NOMO-1 treated with DMSO at 0.1 percent for 48 hours (cell line): ENCODE results near the gene PSMD2.

Source experiments
- DNase-seq: peaks from one replicate; lab custom pipeline; 2025; ENCODE audit not compliant: unreplicated experiment; lab: John Stamatoyannopoulos, UW

Gene PSMD2

DNA sequence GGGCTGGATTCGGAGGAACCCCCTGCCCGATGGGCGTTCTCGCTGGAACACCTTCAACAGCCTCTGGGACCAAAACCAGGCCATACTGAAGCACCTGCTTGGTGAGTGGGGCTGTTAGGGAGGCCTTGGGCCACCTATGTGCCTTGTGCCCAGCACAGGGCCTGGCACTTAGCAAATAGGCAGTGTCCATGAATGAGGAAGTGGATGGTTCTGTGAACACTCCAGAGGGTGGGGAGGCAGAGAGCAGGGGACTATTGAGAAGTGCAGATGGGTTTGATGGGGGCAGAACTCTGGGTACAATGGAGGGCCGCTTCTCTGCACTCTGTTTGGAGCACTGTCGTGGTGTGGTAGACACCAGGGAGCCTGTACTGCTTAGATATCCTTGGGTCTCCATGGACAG, 21.7 kb upstream of the PSMD2 start:
- no peak for DNase-seq

DNA sequence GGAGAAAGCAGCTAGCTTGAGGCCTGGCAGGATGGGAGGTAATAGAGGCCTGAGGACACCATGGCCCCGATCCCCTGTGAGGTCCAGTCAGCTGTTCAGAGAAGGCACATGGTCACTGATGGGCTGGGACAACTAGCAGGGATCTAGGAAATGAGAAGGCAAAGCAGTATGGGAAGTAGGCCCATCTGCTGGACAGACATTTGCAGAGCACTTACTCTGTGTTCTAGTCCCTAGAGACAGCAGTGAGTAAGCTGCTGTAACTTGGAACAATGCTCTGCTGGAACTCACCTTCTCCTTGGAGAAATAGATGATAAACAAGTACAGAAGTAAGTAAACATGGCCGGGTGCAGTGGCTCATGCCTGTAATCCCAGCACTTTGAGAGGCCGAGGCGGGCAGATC, 16.1 kb upstream of the PSMD2 start:
- DNase-seq, result no peak

DNA sequence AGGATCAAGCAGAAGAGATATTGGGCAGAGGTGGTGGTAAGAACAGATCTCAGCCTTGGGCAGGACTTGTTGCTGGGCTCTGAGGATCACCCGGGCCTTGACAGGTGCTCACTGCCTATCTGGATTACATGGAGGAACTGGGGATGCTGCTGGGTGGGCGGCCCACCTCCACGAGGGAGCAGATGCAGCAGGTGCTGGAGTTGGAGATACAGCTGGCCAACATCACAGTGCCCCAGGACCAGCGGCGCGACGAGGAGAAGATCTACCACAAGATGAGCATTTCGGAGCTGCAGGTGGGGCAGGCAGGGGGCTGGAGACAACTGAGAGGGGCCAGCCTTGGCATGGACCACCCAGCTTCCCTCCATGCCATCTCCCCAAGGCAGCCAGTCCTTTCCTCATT, 15.4 kb upstream of the PSMD2 start:
- DNase-seq, result no peak

DNA sequence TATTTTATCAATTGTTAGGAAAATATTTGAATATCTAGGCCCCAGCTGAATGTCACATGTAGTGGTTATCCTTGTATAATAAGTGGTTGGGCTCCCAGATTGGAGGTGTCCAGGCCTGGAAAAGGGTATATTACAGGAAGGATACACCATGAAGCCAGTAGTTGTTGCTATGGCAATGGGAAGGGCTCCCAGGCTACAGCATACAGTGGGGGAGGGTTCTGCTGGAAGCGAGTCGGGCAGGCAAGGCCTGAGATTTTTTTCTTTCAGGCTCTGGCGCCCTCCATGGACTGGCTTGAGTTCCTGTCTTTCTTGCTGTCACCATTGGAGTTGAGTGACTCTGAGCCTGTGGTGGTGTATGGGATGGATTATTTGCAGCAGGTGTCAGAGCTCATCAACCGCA, 14.3 kb upstream of the PSMD2 start:
- peak; percentile 52 for DNase-seq

DNA sequence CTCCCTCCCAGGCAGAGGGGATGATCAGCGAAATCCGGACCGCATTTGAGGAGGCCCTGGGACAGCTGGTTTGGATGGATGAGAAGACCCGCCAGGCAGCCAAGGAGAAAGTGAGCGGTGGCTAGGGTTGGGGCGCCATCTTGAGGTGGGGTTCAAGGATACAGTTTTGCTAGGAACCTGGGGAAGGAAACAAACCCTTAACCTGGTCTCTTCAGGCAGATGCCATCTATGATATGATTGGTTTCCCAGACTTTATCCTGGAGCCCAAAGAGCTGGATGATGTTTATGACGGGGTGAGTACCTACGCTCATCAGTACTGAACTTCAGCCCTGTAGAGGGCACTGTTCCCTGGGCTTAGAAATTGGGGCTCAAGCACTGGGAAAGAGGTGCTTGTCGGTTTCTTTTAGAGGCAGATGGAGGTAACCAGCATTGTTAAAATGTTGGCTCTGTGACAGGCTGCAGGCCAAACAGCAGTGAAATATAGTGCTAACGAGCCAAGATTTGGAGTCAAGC, 9.6 kb upstream of the PSMD2 start:
- peak; percentile 55 for DNase-seq

DNA sequence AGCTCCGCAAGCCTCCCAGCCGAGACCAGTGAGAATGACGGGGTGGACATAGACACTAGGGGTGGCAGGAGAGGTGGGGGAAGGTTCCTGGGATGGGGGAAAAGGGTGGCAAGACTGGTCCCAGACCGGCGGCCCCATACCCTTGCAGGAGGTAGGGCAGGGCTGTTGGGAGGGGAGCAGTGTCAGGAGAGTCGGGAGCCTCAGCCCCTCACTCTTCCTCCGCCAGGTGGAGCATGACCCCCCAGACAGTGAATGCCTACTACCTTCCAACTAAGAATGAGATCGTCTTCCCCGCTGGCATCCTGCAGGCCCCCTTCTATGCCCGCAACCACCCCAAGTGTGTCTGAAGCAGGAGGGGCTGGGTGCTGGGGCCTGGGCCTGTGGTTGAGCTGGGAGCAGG, 8.7 kb upstream of the PSMD2 start:
- DNase-seq, result no peak

DNA sequence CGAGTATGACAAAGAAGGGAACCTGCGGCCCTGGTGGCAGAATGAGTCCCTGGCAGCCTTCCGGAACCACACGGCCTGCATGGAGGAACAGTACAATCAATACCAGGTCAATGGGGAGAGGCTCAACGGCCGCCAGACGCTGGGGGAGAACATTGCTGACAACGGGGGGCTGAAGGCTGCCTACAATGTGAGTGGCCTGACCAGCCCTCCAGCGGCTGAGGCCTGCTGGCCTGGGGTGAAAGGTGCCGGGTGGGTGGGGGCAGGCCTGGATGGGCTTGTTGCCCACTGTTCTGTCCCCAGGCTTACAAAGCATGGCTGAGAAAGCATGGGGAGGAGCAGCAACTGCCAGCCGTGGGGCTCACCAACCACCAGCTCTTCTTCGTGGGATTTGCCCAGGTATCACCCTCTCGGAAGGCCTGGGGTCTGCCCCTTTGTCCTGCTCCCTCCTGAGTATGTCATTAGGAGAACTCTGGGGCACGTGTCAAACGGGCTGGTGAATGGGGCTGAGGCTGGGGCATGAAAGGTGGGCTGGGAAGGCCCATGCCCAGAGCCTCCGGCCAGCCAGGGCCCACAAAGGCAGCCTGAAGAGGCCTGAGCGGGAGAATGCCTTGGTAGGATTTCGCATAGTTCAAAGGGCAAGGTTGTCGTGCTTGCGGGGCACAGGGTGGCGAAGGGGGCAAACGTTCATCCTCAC, 7.8 kb upstream of the PSMD2 start:
- DNase-seq, result no peak

DNA sequence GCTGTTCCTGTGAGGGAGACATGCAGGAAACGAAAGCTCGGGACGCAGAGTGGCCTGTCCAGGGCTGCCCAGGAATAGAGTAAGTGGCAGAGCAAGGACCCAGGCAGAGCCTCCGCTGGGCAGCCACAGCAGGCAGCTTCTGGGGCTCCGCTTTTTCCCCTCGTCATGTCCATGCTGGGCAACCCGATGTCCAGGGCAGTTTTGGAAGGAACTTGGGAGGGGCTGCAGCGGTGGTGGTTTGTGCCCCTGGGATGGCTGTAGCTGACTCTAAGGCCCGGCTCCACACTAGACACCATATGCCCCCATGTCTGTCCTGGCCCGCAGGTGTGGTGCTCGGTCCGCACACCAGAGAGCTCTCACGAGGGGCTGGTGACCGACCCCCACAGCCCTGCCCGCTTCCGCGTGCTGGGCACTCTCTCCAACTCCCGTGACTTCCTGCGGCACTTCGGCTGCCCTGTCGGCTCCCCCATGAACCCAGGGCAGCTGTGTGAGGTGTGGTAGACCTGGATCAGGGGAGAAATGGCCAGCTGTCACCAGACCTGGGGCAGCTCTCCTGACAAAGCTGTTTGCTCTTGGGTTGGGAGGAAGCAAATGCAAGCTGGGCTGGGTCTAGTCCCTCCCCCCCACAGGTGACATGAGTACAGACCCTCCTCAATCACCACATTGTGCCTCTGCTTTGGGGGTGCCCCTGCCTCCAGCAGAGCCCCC, 7.1 kb upstream of the PSMD2 start:
- DNase-seq, result no peak

DNA sequence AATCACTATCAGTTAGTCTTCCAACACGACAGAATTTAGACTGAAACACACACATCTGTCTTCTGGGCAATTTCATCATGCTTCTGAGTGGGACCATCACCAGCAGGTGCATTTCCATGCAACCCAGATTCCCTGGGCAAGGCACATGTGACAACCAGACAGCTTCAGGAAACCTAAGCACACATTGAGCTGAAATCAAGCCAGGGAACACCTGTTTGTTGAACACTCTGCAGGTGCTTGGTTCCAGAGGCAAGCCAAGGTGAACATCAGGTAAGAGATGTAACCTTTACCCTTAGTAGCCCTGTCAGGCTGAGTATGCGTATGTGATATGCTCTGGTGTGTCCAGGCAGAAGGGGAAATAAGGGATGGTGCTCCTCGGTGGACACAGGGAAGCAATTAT, 3.3 kb upstream of the PSMD2 start:
- DNase-seq, result no peak

DNA sequence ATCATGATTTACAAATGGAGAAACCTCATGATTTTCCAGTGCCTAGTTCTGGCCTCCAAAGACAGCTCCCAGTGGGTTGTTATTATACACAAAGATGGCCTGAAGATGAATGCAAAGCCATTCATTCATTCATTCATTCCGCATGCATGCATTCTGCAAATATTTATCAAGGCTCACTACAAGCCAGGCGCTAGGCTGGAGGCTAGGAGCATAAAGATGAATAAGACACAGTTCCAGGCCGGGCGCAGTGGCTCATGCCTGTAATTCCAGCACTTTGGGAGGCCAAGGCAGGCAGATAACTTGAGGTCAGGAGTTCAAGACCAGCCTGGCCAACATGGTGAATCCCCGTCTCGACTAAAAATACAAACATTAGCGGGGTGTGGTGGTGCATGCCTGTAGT, 2.4 kb upstream of the PSMD2 start:
- DNase-seq, result no peak

DNA sequence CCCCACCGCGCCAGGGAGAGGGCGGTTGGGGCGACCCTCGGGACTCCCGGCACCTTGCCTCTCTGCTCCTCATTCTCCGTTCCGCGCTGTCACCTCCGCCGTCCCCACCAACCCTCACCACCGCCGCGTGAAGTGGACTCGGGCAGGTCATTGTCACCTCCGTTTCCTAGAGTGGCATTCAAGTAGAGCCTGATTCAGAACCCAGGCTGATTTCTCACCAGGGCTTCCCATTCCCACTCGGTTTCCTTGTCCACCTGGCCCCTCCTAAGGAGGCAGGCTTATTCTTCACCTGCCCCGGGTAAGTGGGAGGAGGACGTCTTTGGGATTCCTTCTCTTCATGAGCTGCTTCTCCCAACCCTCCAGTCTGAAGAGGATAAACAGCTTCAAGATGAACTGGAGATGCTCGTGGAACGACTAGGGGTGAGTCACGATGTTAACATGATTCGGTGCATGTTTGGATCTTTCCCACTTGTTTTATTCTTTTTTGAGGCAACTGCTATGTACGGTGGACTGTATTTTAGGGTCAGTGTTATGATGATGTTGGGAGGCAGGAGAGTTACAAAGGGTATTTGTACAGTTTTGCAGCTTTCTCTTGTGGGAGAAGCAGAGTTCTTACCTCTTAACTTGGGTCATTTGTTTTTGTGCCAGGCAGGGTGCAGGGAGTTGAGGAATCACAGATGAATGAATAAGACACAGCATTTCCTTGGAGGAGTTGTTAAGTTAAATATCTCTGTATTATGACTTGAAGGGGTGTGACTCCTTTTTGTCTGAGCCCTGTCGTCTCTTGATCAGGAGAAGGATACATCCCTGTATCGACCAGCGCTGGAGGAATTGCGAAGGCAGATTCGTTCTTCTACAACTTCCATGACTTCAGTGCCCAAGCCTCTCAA, 692 bp downstream of the PSMD2 start:
- DNase-seq, result no peak

DNA sequence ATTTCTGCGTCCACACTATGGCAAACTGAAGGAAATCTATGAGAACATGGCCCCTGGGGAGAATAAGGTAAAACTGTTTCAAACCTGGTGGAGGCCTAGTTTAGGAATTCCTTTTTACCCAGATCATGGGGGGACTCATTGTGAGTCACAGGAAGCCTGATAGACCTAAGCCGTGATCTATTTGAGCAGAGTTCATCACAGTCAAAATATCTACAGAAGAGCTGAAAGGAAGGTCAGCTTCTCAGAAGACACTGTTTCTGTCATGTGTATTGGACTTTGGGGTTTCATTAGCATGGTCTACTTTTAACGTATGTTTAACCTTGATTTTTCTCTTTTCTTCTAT, 1.3 kb downstream of the PSMD2 start:
- DNase-seq, result no peak

DNA sequence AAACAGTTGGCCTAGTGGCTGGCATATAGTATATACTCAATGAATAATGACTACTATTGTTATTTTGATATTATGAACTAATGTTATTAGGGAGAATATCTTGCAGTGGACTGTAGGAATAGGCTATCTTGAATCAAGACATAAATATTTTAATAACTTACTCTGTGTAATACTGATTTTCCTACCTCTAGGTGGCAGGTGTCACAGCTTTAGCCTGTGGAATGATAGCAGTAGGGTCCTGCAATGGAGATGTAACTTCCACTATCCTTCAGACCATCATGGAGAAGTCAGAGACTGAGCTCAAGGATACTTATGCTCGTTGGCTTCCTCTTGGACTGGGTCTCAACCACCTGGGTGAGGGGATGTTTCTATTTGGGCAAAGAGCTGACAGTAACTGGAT, 6.5 kb downstream of the PSMD2 start:
- no peak for DNase-seq

DNA sequence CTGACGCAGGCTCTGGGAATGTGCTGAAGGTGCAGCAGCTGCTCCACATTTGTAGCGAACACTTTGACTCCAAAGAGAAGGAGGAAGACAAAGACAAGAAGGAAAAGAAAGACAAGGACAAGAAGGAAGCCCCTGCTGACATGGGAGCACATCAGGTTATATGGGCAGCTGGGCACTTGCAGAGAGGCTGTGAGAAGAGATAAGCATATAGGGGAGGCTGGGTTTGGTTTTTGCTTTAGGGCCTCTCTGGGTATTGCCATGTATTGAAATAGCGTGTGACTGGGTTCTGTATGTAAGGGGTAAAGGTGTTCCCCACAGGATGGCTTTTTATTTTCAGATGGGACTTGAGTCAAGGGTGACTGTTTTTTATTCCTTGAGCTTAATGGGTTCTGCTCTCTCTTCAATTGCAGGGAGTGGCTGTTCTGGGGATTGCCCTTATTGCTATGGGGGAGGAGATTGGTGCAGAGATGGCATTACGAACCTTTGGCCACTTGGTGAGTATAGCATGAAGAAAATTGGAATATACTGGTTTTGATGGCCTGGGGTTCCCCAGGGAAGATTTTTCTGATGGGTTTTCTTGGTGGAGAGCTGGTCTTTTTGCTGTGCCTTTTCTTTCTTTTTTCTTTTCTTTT, 7.4 kb downstream of the PSMD2 start:
- no peak for DNase-seq

DNA sequence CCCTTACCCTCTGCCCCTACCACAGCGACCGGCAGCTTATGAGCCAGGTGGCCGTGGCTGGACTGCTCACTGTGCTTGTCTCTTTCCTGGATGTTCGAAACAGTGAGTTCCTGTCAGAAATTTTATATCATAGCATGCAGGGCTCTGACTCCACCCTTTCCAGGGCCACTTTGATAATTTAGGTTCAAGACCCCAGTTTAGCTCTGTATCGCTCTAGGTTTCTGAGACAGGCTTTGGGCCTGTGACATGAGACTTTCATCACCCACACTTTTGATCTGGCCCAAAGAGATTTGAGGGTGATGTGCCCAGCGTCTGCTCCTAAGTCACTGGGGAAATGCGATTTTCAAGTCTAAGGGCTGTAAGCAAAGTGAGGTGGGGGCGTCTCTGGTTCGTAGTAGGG, 8.9 kb downstream of the PSMD2 start:
- DNase-seq, result no peak

DNA sequence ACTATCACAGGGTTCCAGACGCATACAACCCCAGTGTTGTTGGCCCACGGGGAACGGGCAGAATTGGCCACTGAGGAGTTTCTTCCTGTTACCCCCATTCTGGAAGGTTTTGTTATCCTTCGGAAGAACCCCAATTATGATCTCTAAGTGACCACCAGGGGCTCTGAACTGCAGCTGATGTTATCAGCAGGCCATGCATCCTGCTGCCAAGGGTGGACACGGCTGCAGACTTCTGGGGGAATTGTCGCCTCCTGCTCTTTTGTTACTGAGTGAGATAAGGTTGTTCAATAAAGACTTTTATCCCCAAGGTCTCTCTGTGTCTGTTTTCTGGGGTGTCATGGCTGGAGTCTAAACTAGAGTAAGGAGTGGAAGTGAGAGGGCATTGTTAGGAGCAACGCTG, 9.7 kb downstream of the PSMD2 start:
- DNase-seq, result no peak

DNA sequence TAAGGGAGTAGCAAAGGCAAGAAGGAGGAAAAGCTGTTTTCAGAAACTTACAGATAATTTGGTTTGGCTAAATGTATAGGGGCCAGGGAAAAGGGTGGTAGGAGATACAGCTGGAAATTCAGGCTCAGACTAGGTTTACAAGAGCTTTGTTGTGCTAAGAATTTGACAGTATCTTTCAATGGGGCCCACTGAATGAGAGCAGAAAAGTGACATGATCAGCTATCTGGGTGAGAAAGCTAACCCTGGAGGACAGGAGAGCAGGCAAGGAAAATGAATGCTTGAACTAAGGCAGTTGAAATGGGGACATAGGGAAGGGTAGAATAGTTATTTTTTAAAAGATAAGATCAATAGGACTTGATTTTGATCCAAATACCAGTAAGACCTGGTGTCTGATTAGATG, 12.6 kb downstream of the PSMD2 start:
- no peak for DNase-seq

DNA sequence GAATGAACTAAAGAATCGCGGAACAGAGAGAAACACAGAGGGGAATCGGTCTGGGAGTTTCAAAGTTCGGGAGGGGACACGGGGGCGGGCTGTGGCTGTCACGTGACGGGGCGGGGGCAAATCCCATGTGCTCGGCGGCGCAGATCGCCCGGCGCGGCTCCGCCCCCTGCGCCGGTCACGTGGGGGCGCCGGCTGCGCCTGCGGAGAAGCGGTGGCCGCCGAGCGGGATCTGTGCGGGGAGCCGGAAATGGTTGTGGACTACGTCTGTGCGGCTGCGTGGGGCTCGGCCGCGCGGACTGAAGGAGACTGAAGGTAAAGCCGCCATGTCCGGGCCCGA, 15.3 kb downstream of the PSMD2 start, which contains the start of gene EIF4G1:
EIF4G1 (plus strand) TSS at position 244 of the 337 bp plus-strand sequence. CDS start 1,191 bp downstream, outside the sequence.
- DNase-seq, result peak; percentile 94

DNA sequence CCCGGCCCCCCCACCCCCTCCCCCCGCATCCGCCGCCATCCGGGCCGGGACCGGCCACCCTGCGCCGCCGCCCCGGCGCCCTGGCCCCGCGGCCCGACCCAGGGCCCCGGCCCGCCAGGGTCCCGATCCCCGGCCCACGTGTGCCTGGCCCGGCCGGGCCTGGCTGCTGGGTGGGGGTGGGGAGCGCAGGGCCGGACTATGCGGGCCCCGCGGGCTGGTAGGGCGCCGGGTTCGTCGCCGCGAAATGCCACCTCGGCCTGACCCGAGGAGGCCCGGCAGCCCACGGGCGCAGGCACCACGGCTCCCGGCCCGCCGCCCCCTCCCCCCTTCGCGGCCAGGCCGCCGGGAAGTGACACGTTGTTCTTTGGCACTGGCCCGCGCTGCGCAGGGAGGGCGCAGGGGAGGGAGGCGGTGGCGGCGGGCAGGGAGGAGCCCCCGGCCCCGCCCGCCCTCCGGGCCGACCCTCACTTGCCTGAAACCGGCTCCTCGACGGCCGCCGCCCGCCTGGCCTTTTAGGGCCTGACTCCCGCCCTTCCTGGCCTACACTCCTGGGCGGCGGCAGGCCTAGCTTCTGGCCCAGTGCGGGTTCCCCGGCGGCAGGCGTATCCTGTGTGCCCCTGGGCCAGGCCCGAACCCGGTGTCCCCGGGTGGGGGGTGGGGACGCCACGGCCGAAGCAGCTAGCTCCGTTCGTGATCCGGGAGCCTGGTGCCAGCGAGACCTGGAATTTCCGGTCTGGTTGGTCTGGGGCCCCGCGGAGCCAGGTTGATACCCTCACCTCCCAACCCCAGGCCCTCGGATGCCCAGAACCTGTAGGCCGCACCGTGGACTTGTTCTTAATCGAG, 15.9 kb downstream of the PSMD2 start:
- DNase-seq, result peak; percentile 68

DNA sequence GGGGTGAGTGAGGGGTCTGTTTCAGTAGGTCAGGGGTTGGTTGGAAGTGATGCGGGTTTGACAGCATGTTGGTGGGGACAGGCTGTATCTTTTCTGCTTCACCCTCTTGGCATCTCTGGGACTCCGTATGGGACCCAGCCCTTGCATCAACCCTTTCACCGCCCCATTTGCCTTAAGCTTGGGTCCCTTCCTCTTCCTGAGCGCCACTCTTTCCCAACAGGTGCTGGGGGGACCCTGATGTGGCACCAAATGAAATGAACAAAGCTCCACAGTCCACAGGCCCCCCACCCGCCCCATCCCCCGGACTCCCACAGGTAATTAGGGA, 16.5 kb downstream of the PSMD2 start:
- peak; percentile 39 for DNase-seq
